Spinal cord (tissue), 10 donors: Measurements from ENCODE around the gene KIF3B. TPM values are rescaled to one million over a fixed set of nuclear protein-coding genes. Genes with fewer than 3 reads are reported as not detected.
A peak's percentile ranks its signal among the peaks of the same experiment; 100 is the strongest.
"Not testable (repeated sequence)": the region's sequence is repeated elsewhere in the genome, so short reads cannot be mapped to it uniquely, and the experiment has no call there.

ENCODE experiments used
- DNase-seq, 6 donors: peaks; one replicate each; pipeline versions ENCODE4 v3.0.0 to v3.0.0-alpha.2; 2013 to 2015; ENCODE audit warnings: low spot score in 6 of 6, low read depth in 4 of 6
- H3K27ac ChIP-seq: one replicate; pipeline ENCODE4 v1.5.1; 2013; ENCODE audit warnings: low read depth, low read length, control low read depth
- H3K27me3 ChIP-seq: one replicate; pipeline ENCODE4 v1.6.1; 2013; ENCODE audit warnings: low read length; ENCODE audit not compliant: control insufficient read depth, insufficient read depth
- H3K36me3 ChIP-seq: one replicate; pipeline ENCODE4 v1.6.1; 2013; ENCODE audit warnings: low read length; ENCODE audit not compliant: control insufficient read depth, insufficient read depth
- H3K4me1 ChIP-seq: one replicate; pipeline ENCODE4 v1.6.1; 2013; ENCODE audit warnings: low read length; ENCODE audit not compliant: control insufficient read depth, insufficient read depth
- H3K4me3 ChIP-seq: one replicate; pipeline ENCODE4 v1.5.1; 2013; ENCODE audit warnings: low read depth, low read length, control low read depth
- H3K9me3 ChIP-seq: one replicate; pipeline ENCODE4 v1.6.1; 2013; ENCODE audit warnings: low read length; ENCODE audit not compliant: control insufficient read depth, insufficient read depth
- WGBS: methylation state at CpG from one replicate; pipeline ENCODE4 v1.1.5; 2013; ENCODE audit warnings: missing lambda C conversion rate; ENCODE audit not compliant: insufficient coverage; 5-methylcytosine and 5-hydroxymethylcytosine counted together
- polyA plus RNA-seq, 2 donors: library from polyadenylated mRNA; unstranded; fragments of 120-200 nt; gene quantifications; one replicate each; pipeline ENCODE4 v1.2.1, GENCODE V29; 2013; ENCODE audit not compliant: insufficient read length in 2 of 2
- total RNA-seq, 2 donors: library from RNA; depleted of rRNA in 1 of 2; stranded (reverse); fragments of 120-200 nt in 1 of 2; fragments of >200 nt in 1 of 2; gene quantifications; one replicate each; pipeline versions ENCODE4 v1.2.3 to v1.2.4, GENCODE V29; 2013 to 2014
- donor health status: healthy.

KIF3B gene
- total and polyA plus RNA-seq, 4 donors, result 54.4 to 75.8 (median 66.9) TPM

DNA sequence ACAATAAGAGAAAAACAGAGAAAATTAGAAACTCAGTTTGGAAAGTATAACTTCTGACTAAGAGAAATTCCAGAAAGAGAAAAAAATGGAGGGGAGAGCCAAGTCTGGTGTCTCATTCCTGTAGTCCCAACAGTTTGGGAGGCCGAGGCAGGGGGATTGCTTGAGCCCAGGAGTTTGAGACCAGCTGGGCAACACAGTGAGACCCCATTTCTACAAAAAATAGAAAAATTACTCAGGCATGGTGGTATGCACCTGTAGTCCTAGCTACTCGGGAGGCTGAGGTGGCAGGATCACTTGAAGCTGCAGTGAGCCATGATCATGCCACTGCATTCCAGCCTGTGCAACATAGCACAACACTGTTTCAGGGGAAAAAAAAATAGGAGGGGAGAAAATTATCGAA is 3.1 kb upstream of the KIF3B start:
- peaks cover 20% of the 10 kb centered on the region for H3K4me1 ChIP-seq
- DNase-seq, result no peak
- H3K27ac ChIP-seq, result no peak overlapping the region
- no peaks in the 10 kb centered on the region for H3K27me3 ChIP-seq
- no peaks in the 10 kb centered on the region for H3K36me3 ChIP-seq
- H3K4me3 ChIP-seq, result no peak overlapping the region
- no CpG with 5 or more reads among the region's 3 CpGs for WGBS
- H3K9me3 ChIP-seq, result no peaks in the 10 kb centered on the region

DNA sequence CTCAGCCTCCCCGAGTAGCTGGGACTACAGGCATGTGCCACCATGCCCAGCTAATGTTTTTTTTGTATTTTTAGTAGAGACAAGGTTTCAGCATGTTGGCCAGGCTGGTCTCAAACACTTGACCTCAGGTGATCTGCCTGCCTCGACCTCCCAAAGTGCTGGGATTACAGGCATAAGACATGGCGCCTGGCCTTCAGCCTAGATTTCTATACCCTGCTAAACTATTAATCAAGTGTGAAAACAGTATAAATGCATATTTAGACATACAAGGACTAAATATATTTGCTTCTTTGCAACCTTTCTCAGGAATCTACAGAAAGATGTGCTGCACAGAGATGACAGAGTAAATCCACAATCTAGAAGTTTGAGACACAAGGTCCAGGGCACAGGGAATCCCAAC is 2.3 kb upstream of the KIF3B start:
- not testable (repeated sequence) for H3K9me3 ChIP-seq, H3K27me3 ChIP-seq, H3K27ac ChIP-seq, H3K36me3 ChIP-seq, H3K4me3 ChIP-seq, DNase-seq
- H3K4me1 ChIP-seq, result peaks cover 19% of the 10 kb centered on the region
- no CpG with 5 or more reads among the region's 3 CpGs for WGBS

DNA sequence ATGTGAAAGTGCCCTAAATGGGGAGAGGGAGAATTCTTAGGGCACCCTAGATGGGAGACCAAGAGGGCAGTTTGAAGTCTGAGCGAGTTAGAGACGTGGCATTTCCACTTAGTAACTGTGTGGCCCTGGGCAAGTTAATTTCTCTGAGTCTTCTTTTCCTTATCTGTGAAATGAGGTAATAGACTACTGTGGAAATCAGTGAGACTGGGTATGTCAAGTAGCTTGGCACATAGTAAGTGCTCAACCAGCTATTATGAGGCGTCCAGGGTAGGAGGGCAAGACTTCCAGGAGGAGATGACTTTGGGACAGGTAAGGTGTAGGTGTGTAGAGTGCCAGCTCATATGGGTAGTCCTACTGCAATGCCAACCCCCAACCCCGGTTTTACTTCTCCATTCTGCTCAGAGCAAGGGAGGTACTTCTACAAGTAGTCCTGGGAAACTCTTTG is 770 bp downstream of the KIF3B start:
- DNase-seq, result no peak
- no peaks in the 10 kb centered on the region for H3K36me3 ChIP-seq
- H3K4me1 ChIP-seq, result peaks cover 18% of the 10 kb centered on the region
- no peak overlapping the region for H3K27ac ChIP-seq
- H3K9me3 ChIP-seq, result no peaks in the 10 kb centered on the region
- H3K4me3 ChIP-seq, result peak overlapping the region; percentile 85
- H3K27me3 ChIP-seq, result no peaks in the 10 kb centered on the region
- WGBS, result 49% methylated on average over 2 of the region's 4 CpGs

DNA sequence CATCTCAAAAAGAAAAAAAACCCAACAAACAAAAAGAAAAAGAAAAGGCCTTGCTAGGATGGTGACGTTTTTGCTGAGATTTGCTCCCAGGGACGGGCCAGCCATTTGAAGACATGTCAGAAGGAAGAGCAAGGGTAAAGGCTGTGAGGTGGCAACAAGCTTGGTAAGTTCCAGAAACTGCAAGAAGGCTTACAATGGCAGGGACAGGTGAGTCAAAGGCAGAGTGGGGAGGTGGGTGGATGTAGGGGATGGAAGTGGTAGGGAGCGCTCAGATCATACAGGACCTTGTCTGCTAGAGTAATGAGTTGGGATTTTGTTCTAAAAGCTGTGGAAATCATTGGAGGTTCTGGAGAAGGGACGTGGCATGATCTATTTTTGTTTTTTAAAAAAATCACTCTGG is 4.3 kb downstream of the KIF3B start:
- Histone ChIP-seq H3K4me3 (no peak overlapping the region), H3K27ac (no peak overlapping the region), H3K36me3 (no peaks in the 10 kb centered on the region), H3K9me3 (no peaks in the 10 kb centered on the region), H3K27me3 (no peaks in the 10 kb centered on the region), H3K4me1 (peaks cover 18% of the 10 kb centered on the region)
- DNase-seq, result no peak
- 94% methylated on average over 4 of the region's 4 CpGs for WGBS

DNA sequence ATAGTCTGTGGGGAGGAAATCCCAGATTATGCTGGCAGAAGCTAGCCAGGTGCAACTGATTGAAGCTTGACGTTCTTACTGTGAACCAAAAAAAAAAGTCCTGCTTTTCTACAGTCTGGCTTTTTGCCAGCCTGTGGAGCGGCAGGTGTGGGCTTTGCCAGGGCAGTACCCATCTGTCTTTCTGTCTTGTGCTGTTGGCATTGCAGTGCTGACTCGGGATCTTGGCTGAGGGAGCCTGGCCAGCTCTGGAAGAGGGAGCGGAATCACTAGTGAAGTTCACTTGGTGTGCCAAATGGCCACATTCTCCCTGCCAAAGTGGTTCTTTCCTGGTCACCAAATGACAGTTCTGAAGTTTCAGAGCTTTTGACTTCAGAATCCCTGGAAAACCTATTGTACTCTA is 5.0 kb downstream of the KIF3B start:
- Histone ChIP-seq H3K4me3 (no peak overlapping the region), H3K36me3 (no peaks in the 10 kb centered on the region), H3K4me1 (peaks cover 11% of the 10 kb centered on the region), H3K27ac (no peak overlapping the region), H3K9me3 (no peaks in the 10 kb centered on the region), H3K27me3 (no peaks in the 10 kb centered on the region)
- WGBS, result 39% methylated on average over 4 of the region's 4 CpGs
- DNase-seq, result peak in 4 of 6 donors; percentile 52 to 88 (median 68)

DNA sequence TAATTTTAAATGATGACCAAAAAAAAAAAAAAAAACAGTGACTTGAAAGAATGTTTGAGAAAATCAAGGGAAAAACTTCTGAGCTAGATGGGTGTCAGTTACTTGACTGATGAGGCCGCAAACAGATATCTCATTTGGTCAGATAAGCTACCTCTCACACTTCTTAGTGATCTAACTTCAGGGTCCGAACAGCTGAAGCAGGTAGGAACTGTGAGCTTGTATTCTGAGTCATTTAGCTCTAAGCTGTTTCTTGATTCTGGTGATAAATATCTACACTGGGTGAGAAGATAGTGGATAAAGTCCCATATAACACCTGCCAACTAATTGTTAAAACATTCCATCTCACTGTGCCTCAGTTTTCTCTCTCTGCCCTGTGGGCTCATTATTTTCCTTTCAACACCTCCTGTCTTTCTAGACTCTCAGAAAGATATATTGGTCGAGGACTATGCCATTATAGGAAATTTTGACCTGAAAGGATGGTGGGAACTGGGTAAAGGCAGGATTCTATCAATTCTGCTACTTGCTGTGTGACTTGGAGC is 7.7 kb downstream of the KIF3B start:
- Histone ChIP-seq H3K36me3 (no peaks in the 10 kb centered on the region), H3K9me3 (no peaks in the 10 kb centered on the region), H3K4me1 (peaks cover 4% of the 10 kb centered on the region), H3K4me3 (no peak overlapping the region), H3K27me3 (no peaks in the 10 kb centered on the region), H3K27ac (no peak overlapping the region)
- no CpG with 5 or more reads among the region's 3 CpGs for WGBS
- no peak for DNase-seq

DNA sequence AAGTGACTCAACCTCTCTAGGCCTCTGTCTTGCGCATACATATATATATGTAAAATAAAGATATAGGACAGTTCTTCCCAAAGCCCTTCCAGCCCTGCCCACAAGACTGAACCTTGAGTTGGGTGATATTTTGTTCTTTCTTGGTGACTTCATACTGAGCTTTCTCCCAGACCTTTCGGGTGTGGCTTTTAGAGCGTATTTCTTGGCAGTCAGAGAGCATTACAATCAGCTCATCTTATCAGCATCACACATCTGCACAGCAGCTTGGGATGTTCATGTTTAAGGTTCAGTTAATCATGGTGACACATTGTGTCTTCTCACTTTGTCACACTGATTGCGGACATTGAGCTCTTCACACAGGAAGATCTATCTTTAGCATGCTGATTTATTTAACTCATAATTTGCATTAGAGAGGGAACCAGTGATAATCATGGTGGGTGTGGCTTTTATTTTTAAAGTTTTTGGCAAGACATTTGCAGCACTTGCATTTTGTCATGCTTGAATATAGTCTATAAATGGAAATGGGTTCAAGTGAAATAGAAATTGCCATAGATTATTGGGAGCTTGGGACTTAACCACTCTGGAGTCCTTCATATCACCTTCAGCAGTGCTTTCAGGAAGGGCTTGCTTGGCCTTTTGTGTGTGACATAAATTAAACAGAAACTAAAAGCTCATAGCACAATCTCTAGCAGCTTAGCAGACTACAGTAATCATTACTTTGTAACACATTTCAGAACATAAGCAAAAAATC is 8.3 kb downstream of the KIF3B start:
- Histone ChIP-seq H3K4me3 (no peak overlapping the region), H3K27me3 (no peaks in the 10 kb centered on the region), H3K36me3 (no peaks in the 10 kb centered on the region), H3K27ac (no peak overlapping the region), H3K4me1 (peaks cover 4% of the 10 kb centered on the region), H3K9me3 (no peaks in the 10 kb centered on the region)
- no peak for DNase-seq
- WGBS, result no CpG with 5 or more reads among the region's 4 CpGs

DNA sequence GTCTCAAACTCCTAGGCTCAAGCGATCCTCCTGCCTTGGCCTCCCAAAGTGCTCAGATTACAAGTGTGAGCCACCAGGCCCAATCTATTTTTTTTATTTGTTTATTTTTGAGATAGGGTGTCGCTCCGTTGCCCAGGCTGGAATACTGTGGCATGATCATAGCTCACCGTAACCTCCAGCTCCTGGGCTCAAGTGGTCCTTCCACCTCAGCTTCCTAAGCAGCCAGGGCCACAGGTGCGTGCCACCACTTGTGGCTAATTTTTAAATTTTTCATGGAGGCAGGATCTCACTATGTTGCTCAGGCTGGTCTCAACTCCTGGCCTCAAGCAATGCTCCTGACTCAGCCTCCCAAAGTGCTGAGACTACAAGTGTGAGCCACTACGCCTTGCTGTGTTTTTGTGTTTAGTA is 9.8 kb downstream of the KIF3B start:
- WGBS, result 100% methylated on average over 4 of the region's 6 CpGs
- no peaks in the 10 kb centered on the region for H3K4me1 ChIP-seq
- no peak overlapping the region for H3K4me3 ChIP-seq
- H3K27me3 ChIP-seq, result no peaks in the 10 kb centered on the region
- no peak for DNase-seq
- H3K27ac ChIP-seq, result no peak overlapping the region
- H3K9me3 ChIP-seq, result no peaks in the 10 kb centered on the region
- H3K36me3 ChIP-seq, result no peaks in the 10 kb centered on the region

DNA sequence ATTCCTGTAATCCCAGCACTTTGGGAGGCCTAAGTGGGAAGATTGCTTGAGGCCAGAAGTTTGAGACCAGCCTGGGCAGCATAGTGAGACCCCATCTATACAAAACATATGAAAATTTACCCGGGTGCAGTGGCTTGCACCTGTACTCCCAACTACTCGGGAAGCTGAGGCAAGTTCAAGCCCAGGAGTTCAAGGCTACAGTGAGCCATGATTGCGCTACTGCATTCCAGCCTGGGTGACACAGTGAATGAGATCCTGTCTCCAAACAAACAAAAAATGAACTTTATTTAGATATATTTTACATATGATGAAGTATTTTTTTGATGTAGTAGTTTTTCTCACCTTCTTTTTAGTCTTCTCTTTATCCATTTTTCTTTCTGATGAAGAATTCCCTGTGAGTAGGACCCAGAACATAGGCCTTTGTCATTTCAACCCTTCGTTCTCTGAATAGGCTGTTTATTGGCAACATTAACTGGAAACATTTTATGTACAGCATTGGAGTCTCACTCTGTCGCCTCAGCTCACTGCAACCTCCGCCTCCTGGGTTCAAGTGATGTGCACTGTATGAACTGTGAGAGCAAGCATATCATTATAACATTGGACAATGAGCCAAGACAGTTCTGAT is 10.9 kb downstream of the KIF3B start:
- no peaks in the 10 kb centered on the region for H3K36me3 ChIP-seq
- no peaks in the 10 kb centered on the region for H3K9me3 ChIP-seq
- WGBS, result 43% methylated on average over 2 of the region's 6 CpGs
- H3K27ac ChIP-seq, result no peak overlapping the region
- H3K27me3 ChIP-seq, result no peaks in the 10 kb centered on the region
- DNase-seq, result no peak
- H3K4me1 ChIP-seq, result no peaks in the 10 kb centered on the region
- H3K4me3 ChIP-seq, result no peak overlapping the region

DNA sequence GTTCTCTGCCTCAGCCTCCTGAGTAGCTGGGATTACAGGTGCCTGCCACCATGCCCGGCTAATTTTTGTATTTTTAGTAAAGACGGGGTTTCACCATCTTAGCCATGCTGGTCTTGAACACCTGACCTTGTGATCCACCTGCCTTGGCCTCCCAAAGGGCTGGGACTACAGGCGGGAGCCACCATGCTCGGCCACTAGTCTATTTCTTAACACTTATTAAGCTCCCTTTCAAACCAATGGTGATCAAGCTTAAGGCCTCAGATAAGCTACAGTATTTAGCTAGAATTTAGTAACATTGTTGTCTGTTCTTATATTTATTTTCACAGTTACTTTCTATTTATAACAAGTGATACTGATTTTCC is 11.8 kb downstream of the KIF3B start:
- H3K9me3 ChIP-seq, H3K4me1 ChIP-seq, DNase-seq, H3K36me3 ChIP-seq, H3K4me3 ChIP-seq, H3K27ac ChIP-seq, H3K27me3 ChIP-seq: not testable (repeated sequence)
- WGBS, result 94% methylated on average over 3 of the region's 4 CpGs
